Stimulated activated CD4-positive, alpha-beta T cell treated with anti-CD3 and anti-CD28 coated beads, Interleukin-1b, Interleukin-23, amount 100 ng/mL, for 4 hours (primary cell): ENCODE results near the gene ZNF574.

ENCODE experiments used
- DNase-seq, 2 donors: peaks; one replicate each; pipeline ENCODE4 v3.0.0-alpha.2; 2020; ENCODE audit warnings: low read depth in 2 of 2

The ZNF574 gene

DNA sequence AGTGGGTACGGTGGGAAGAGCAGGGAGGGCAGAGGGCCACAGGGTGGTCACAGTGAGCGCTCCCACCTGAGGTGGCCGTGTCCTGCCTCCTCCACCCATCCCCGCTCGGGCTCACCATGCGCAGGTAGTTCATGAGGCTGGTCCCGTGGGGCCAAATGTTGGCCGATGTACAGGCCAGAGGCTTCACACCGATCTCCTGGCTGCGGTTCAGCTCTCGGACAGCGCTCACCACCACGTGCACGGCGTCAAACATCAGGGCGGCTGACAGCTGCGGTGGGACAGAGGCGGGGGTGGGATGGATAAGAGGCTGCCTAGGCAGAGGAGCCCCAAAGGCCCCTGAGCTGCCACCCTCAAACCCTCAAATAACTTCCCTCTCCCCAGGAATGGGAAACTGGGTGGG is 21.8 kb upstream of the ZNF574 start:
- no peak for DNase-seq

DNA sequence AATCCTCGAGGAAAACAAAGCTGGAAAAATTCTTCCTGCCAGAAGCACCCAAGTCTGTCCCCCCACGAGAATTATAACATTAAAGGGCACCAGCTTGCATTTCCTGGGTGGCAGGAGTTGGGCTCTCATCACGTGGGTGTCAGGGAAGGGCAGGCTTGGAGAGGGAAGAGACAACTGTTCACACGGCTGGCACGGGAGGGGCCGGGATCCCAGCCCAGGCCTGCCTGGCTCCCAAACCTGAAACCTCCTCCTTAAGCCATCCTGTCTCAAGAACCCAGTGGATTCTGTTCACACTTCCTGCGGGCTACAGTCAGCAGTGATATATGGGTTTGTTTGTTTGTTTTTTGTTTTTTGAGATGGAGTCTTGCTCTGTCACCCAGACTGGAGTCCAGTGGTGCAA is 18.1 kb upstream of the ZNF574 start:
- no peak for DNase-seq

DNA sequence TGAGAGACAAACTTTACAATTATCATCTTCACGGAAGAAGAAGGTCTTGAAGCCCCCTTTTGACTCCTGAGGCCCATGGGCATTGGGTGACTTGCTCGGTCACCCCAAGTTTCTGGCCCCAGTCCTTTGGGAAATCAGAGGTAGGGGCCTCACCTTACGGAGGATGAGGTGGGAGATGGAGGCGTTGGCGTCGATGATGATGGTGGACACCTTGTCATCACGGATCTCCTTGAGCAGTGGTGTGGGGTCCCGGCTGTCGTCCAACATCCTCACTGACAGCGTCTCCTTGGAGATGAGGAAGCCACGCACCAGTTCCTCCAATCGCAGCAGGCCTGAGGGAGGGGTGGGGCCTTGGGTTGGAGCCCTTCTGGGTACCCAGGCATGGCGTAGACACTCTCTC is 16.8 kb upstream of the ZNF574 start:
- no peak for DNase-seq

DNA sequence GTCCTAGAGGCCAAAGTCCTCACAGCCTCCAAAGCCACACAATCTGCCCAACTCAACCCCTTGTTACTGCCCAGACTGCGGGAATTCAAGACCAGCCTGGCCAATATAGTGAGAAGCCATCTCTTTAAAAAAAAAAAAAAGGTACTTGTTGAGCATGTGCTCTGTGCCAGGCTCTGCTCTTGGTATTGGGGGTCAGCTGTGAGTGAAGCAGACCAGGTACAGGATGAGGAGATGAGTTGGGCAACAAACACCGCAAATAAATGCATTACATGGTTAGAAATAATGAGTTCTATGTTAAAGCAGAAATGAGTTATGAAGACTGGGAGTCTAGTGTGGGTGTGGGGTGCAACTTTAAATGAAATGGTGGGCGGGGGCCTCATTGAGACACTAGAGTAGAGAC is 15.8 kb upstream of the ZNF574 start:
- DNase-seq, result no peak

DNA sequence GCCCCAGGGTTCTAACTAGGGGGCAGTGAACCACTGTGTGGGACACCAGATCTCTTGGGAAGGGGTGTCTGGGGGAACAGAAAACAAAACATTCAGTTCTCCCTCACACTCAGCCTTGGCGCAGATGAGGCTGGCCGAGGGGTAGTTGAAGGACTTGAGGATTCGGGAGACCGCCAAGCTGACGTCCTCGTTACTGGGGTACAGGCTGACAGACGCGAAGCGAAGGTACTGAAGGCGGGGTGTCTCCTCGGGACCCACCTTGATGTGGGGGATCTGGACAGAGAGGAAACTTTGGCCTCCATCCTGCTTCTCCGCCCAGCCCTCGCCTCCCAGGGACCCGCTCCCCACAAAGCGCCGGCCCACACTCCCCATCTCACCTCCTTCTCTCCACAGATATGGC is 13.6 kb upstream of the ZNF574 start:
- no peak for DNase-seq

DNA sequence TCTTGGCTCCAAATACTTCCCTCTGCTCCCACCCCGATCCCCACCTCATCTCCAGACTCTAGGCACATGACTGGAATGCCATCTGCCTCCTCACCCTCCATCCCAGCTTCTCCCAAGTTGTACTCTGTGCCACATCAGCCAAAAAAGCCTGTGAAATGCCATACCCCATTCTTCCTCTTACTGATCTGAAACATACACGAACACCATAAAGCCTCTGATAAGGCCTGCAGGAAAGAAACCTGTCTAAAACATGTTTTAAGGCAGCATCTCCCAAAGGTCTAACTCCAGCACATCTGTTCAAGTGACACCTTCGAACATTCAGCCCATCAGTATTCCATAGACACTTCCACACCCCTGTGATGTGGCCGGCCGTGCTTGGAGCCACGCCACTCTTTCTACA is 11.5 kb upstream of the ZNF574 start:
- no peak for DNase-seq

DNA sequence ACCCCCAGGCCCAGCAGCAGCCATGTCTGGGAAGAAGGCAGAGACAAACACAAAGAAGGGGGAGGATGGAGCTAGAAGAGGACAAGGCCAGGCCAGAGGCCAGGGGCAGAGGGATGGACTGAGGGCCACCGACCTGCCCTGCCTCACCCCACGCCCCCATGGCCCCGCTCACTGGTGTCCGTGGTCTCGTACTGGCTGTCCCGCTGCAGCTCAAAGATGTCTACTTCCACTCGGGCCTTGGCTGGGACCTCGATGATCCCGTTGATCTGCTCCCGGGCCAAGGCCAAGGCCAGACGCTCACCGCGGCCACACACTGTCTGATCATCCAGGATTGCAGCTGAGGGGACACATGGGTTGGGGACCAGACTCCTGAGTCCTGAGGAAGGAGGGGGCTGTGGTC is 10.9 kb upstream of the ZNF574 start:
- no peak for DNase-seq

DNA sequence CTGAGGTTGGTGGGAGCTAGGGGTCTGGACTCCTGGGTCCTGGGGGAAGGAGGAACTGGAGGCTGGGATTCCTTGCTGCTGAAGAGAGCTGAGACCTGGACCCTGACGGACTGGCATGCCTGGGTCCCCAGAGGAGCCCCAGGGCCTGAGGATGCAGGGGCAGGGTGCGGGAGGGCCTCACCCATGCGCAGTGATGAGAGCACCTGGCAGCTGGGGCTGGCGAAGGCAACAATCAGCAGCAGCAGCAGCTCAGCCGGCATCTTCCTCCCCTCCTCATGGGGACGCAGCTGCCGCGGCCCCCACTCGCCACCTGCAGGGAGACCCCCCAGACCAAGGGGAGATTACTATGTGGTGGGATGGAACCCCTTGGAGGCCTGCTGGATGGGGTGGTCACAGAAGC is 10.5 kb upstream of the ZNF574 start:
- no peak for DNase-seq

DNA sequence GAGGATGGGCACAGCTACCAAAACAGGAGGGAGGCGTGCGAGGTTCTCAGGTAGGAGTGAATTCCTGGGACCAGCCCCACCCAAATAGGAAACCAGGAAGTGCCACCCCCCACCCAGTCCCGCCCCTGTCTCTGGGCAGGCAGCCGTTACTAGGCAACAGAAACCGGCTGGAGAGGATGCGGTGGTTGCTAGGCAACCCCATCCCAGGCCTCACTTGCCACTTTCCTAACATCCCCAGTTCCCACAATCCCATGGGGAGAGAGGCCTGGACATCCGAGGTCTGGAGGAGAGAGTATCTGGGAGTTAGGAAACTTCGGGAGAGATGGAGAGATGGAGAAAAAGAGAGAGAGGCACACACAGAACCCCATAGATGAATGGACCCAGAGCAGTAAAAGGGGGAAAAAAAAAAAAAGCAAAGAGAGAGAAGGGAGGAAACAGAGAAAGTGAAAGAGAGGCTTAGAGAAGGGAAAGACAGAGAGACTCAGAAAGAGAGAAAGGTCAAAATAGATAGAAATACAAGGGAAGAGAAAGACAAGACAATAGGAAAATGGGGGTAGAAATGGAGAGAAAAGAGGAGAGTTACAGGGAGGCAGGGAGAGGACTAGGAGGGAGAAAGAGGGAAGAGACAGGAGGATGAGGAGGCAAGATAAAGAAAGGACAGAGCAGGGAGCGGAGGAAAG is 9.8 kb upstream of the ZNF574 start:
- no peak for DNase-seq

DNA sequence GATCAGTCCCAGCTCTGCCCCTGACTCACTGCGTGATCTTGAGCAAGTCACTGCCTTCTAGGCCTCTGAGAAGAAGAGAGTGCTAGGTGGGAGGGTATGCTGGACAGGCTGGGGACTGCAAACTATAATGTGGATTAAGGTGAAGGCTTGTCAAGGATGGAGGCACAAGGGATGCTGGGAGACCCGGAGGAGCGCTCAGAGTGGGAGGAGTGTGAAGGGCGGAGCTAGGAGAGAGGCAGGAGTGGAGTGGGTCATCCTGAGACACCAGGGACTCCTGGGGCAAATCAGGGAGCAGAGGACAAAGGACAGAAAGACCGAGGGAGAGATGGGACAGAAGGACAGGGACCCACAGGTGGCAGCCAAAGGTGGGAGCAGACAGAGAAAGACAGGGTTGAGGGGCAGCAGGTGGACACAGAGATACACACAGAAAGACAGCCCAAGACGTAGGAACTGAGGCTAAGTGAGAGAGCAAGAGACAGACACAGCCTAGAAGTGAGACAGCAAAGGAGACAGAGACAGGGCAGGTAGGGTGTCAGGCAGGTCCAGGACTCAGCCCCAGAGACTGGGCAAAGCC is 8.6 kb upstream of the ZNF574 start:
- no peak for DNase-seq

DNA sequence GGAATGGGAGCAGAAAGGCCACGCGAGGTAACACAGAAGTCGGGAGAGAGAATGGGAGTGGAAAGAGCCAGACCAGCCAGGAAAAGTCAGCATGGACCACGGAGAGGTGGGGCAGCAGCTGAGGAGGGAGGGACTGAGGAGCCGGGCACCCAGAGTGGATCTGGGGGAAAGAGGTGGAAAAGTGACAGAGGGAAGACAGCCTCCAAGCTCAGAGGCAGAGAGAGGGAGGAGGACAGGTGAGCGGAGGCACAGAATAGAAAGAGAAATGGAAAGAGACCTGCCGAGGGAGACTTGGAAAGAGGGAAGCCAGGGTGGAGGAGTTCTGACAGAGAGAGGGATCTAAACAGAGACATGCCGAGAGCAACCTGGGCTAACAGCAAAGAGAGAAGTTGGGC is 7.6 kb upstream of the ZNF574 start:
- no peak for DNase-seq

DNA sequence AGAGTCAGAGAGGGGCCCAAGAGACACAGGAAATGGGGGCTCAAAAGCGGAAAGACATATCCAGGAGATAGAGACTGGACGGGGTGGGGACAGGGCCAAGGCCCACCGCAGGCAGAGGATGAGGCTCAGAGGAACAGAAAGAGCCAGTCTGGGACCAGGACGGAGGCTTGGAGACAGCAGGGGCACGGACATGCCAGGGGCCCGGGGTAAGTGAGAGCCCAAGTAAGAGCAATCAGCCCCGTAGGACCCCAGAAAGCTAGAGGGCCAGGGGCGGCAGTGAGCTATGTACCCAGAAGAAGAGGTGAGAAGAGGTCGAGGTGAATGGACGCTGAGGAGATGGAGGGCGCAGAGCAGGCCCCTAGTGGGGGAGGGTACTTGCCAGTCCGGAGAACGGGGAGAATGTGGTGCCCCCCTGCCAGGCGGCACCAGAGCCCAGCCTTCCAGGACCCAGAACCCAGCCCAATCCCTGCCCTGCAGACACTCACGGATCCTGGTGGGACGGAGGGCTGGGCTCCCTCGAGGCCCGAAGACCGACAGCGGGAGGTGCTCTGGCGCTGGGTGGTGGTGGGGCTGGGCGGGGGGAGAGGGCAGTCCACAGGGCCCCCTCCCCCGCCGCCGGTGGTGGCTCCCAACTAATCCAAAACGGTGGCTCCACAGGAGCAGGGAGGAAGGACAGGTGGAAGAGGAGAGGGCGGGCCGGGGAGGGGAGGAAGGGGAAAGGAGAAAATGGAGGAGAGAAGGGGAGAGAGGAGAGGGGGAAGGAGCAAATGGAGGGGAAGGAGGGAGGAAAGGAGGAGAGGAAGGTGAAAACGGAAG is 7.0 kb upstream of the ZNF574 start:
- DNase-seq, result no peak

DNA sequence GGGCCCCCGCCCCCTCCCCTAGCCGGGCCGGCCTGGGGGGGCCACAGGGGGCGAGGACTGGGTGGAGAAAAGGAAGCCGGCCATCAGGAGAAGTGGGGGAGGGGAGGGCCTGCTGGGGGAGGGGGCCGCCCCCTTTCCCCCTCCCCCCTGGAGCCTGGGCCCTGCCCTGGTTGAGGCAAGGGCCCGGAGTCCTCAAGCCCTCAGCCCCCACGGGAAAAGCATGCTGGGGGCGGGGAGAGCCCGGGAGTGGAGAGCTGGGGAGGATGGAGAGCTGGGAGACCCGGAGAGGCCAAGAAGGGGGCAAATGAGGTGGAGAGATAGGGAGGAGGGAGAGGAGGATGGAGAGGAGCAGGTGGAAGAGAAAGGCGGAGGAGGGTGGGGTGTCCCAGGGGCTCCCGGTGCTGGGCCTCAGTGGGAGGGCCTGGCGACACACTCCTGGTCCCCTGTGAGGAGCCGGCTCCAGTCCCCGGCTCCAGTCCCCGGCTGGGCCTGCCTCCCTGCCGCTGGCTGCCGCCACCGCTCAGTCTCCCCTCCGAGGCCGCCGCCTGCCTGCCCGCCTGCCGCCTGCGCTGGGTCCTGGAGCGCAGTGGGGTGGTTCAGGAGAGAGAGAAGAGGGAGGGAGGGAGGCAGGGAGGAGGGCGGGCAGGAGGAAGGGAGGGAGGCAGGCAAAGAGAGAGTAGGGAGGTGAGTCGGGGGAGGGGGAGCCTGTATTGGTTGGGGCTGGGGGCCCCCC is 6.2 kb upstream of the ZNF574 start, which contains the start of gene GRIK5:
GRIK5 (minus strand) TSS at position 588 of the 733 bp plus-strand sequence. CDS start 4,436 bp downstream, outside the sequence.
- no peak for DNase-seq

DNA sequence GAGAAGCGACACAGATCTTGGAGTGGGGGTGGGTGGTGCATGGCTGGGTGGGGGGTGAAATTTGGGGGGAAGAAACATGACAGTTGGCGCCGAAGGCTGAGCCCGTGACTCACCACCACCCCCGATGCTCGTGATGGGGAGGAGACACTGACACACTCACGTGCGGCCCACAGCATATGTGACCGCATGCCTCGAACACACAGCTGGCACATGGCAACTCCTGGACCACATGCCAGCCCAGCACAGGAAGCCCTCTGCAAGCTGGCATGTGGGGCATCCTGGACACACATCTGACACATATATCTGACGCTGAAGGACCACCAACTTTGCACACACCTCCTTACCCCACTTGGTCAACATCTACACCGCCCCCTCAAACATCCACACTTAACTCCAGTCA is 4.7 kb upstream of the ZNF574 start:
- no peak for DNase-seq

DNA sequence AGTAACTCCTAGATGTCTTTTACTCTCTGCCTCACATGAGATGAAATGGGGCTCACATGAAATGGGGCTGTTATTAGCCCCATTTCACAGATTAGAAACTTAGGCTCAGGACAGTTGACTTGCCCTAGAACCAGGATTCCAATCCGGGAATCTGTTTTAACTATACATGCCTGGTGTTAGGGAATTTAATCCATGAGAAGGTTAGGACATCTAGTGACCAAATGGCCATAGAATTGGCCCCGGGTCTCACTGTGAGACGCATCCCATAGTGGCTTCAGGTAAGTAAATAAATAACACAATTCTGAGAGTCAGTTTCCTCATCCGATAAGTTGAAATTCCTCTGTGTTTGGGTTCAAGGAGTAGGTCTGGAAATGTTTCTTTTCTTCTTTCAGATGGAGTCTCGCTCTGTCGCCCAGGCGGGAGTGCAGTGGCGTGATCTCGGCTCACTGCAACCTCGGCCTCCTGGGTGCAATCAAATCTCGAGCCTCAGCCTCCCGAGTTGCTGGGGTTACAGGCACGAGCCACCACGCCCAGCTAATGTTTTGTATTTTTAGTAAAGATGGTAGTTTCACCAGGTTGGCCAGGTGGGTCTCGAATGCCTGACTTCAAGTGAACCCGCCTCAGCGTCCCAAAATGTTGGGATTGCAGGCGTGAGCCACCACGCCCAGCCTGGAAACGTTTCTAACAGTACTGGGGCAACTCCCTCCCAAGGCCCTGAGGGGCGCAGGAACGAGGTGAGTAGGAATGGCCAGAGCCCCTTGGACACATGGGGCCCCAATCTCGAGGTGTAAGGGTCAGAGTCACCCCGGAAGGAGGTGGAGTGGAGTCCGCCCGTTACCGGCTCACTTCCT is 1.2 kb upstream of the ZNF574 start:
- DNase-seq, result no peak

DNA sequence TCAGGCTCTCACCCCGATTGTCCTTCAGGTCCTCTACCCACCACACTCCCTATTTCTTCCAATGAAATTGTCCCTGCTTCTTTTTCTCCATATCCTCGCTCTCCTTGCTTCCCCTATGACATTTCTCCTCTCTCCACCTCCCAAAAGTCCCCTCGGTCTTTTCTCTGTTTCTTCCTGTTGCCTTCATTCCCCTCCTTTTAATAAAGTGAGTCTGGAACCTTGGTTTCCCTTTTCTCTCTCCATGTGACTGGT is 676 bp upstream of the ZNF574 start:
- DNase-seq, result no peak

DNA sequence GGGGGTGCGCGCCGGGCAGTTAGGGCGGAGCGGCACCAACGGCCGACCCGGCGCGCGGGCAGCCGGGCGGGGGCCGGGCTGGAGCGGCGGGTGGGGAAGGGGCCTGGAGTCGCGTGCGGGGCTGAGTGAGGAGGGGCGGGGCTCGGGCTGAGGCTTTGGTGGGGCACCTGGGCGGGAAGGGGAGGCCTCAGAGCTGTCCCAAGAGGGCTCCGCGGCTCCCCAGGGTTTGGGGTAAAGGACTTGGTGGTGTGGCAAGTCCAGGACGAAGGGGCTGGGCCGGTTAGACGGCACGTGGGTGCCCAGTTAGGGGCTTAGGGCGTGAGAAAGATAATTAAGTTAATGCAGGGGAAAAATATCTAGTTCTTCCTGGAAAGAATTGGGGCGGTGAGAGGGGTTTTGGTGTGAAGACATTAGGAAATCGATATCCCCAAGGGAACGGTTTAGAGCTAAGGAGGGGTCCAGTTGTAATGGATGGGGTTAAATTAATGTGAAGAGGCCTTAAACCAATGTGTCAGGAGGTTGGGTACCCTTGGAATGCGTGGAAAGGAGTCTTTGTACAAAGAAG is 496 bp downstream of the ZNF574 start:
- DNase-seq, result peak in 1 of 2 donors; percentile 43

DNA sequence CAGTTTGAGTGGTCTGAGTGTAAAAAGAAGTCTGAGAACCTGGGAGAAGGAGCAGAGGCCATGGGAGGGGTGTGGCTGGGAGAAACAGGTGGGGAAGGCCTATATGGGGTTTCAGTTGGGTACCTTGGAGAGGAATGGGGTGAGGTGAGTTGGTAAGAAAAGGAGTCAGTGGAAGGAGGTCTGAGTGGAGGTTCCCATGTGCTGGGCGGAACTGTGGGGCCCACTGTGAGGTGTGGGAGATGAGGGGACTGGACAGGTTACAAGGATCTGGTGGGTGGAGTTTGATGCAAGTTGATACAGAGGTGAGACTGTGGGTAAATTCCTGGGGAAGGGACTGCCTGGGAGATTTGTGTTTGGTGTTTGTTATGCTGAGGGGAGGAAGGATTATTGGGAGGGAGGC is 2.1 kb downstream of the ZNF574 start:
- no peak for DNase-seq

DNA sequence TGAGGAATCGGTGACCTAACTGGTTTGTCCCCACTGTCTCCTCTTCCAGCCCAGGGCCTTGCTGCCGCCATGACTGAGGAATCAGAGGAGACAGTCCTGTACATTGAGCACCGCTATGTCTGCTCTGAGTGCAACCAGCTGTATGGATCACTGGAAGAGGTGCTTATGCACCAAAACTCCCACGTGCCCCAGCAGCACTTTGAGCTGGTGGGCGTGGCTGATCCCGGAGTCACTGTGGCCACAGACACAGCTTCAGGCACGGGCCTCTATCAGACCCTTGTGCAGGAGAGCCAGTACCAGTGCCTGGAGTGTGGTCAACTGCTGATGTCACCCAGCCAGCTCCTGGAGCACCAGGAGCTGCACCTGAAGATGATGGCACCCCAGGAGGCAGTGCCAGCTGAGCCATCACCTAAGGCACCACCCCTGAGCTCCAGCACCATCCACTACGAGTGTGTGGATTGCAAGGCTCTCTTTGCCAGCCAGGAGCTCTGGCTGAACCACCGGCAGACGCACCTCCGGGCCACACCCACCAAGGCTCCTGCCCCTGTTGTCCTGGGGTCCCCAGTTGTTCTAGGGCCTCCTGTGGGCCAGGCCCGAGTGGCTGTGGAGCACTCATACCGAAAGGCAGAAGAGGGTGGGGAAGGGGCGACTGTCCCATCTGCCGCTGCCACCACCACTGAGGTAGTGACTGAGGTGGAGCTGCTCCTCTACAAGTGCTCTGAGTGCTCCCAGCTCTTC is 2.7 kb downstream of the ZNF574 start:
- no peak for DNase-seq

DNA sequence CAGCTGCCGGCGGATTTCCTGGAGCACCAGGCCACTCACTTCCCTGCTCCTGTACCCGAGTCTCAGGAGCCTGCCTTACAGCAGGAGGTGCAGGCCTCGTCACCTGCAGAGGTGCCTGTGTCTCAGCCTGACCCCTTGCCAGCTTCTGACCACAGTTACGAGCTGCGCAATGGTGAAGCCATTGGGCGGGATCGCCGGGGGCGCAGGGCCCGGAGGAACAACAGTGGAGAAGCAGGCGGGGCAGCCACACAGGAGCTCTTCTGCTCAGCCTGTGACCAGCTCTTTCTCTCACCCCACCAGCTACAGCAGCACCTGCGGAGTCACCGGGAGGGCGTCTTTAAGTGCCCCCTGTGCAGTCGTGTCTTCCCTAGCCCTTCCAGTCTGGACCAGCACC is 3.3 kb downstream of the ZNF574 start:
- DNase-seq, result no peak
